Measurements from ENCODE around the gene C20orf202.
A peak's percentile ranks its signal among the peaks of the same experiment; 100 is the strongest.

The C20orf202 gene

DNA sequence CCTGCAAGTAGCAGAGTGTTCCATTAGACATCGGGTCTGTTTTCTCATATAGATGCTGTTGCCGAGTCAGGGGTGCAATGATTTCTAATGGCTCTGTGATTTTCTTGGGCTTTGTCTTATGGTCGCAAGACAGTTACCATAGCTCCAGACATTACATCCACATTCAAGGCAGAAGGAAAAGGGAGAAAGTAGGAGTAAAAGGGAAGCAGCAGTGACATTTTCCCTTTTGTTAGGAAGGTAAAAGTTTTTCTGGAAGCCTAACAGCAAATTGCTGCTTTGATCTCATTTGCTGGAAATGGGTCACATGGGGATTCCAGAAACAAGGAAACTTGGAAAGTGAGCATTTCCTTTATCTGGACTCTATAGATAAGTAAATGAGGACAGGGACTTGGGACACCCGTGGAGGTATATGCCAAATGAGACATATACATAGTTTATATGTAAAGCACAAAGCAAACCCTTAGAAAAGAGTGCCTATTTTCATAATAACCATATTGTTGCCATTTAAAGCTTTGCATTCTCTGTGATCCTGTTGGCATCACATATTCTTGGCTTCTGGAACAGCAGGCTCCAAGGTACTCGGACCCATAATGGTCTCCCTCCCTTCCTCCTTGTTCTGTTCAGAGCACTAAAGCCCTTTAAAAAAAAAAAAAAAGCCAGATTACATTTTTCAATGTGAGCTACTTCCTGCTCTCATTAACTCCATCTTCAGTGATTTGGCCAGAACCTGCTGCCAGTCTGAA lies at the start of gene C20orf202:
C20orf202 (plus strand) TSS at position 693 of the 743 bp plus-strand sequence. CDS start 132 bp downstream, outside the sequence.
- no peak for DNase-seq

GRCh38 chr20:1154226-1154625 lies 49.0 kb upstream of the C20orf202 start:
- no peak for DNase-seq

- DNase-seq, result no peak
Observed at GRCh38 chr20:1154691-1155090, 48.6 kb upstream of the C20orf202 start.

DNA sequence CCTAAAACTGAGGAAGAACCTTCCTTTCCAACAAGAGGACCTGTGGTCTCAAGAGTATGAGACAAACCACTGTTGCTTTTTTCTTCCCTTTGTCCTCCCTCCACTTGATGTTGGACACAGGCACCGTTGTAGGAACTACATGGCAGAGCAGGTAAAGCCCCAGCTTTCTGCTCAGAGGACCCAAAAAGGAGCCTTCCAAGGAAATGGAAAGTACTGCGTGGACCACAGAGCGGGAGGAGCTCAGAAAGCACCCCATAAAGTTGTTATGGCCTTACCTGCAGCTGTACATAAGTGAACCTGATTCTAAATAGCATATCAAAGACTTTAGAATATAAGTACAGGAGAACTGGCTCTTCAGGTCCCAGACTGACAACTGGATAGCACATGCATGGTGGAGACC lies 47.9 kb upstream of the C20orf202 start:
- no peak for DNase-seq

DNA sequence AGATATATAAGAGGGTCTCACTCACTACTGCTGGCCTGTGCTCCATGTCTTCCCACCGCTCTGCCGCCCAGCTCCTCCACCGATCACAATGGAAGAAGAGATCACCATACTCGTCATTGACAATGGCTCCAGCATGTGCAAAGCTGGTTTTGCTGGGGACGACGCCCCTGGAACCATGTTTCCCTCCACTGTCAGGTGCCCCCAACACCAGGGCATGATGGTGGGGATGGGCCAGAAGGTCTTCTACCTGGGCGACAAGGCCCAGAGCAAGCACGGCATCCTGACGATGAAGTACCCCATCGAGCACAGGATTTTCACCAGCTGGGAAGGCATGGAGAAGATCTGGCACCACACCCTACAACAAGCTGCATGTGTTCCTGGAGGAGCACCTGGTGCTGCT lies 42.8 kb upstream of the C20orf202 start:
- DNase-seq, result no peak

GRCh38 chr20:1160991-1161390 lies 42.3 kb upstream of the C20orf202 start:
- no peak for DNase-seq

- DNase-seq, result no peak
Observed at GRCh38 chr20:1163105-1163504, 40.1 kb upstream of the C20orf202 start.

DNA sequence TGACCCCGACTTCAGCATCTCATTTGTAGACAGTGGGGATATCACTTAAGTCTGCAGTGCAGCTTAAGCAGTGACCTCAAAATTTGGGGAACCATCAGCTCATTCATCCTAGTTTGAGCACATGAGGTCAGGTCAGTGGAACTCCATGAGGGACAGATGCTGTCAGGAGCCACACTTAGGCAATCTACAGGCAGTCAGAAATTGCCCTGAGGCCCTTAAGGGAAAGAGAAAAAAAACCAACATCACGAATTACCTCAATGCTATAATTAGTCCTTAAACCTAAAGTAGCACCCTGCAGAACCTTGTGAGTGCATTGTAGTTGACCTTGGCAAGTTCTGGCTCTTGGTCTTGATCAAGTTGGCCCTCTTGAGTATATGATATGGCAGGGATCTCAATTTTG lies 39.6 kb upstream of the C20orf202 start:
- no peak for DNase-seq

DNA sequence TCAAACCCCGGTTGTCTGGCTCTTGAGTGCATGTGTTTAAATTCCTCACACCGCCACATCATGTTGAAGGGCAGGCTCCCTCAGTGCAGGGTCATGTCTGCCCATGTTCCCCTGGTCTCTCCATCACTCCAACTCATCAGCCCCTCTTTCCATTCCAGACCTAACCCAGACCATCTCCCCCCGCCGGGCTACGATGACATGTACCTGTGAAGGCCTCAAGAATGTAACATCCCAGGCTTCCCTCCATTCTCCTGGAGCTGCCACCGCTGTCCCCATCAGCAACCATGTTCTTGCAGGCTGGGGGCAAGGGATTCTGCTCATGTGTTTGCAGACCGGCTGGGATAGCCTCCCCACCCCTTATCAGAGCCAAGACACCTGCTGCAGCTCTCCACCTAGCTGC lies 38.4 kb upstream of the C20orf202 start:
- DNase-seq, result no peak

DNA sequence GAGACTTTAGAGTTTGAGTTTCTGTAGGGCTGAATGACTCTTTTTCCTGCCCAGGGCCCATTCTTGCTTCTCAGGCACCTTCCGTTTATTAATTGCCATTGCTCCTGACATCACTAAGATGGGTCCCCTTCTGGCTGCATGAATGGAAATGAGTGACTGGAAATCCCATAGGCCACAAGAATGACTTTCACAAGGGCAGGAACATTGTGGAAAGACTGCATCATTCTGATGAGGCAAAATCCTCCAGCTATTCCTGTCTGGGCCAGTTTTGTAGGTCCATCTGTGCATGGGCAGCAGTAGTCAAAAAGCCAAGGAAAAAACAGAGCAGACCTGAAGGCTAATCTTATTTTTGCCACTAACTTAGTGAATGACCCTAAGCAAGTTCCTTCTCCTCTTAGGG lies 37.7 kb upstream of the C20orf202 start:
- no peak for DNase-seq

GRCh38 chr20:1165941-1166340 lies 37.3 kb upstream of the C20orf202 start:
- no peak for DNase-seq

DNA sequence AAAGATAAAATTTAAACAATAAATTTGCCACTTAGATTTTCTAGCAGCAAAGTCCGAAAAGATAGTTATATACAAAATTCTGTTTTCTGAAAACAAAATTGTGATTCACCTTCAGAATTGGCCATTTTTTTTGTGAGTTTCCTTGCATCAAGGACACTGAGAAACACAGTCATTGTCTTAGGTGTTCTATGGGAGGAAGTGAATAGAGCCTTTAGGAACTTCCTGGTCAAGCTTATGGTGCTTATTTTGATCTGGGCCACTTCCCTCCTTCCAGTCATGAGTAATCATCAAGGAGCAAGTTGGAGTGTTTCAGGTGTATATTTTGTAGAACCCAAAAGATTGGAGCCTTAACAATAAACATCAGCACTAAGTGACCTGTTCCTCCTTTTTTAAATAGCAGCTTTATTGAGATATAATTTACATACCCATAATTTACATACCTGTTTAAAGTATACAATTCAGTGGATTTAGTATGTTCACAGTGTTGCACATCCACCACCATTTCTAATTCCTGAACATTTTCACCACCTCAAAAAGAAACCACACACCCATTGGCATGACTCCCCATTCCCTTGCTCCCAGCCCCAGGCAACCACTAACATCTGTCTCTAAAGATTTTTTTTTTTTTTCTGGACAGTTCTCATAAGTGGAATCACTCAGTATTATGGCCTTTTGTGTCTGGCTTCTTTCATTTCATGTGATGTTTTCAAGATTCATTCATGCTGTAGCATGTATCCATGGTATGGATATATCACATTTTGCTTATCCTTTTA lies 36.1 kb upstream of the C20orf202 start:
- DNase-seq, result no peak

DNA sequence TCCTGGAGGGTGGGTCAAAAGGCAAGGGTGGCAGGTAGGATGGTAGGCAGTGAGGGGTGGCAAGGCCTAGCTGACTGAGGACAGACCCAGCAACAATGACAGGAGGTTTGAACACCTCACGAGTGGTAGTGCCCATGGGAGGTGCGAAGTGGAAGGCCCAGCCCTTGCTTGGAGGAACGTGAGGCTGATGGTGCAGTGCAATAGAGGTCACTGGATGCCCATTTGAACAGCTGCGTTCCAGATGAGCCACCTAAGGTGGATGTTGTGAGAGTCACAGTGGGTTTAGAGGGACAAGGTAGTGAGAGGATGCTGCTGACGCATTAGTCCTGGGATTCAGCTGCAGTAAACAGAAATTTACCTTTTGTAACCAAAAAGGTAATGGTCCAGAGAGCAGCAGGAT lies 34.0 kb upstream of the C20orf202 start:
- DNase-seq, result no peak

GRCh38 chr20:1171461-1172093 lies 31.7 kb upstream of the C20orf202 start:
- DNase-seq, result no peak

- peak; percentile 34 for DNase-seq
Observed at GRCh38 chr20:1173698-1174097, 29.6 kb upstream of the C20orf202 start.

DNA sequence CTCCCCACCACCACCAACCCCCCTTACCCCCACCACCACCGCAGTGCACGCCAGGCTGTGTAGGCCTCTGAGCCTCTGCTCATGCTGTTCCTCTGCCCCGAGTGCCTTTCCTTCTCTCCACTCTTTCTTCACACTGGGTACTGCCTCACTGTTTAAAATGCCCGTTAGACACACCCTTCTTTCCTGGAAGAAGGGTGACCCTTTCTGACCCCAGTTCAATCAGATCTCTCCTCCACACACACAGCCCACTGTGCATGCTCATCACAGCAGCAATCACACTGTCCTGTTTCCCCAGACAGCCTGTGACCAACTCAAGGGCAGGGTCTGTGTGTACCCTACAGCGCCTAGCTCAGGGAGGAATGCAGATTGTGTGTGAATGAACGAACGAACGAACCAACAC lies 28.5 kb upstream of the C20orf202 start:
- DNase-seq, result no peak

DNA sequence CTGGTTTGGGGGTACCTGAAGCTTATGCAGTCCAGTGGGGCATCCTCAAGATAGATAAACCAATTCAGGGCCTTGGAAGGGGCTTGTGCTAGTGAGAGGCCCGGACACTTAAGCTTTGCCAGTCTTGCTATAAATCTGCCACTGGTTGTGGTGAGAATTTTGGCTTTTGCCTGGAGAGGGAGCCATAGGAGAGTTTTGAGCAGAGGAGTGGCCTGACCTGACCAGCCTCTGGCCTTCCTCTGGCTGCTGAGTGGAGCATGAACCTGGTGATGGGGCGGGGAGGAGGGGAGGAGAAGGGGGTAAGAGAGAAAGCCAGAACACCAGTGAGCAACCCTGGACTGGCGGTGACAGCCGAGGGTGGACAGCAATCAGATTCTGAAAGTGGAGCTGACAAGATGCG lies 25.6 kb upstream of the C20orf202 start:
- peak; percentile 29 for DNase-seq

DNA sequence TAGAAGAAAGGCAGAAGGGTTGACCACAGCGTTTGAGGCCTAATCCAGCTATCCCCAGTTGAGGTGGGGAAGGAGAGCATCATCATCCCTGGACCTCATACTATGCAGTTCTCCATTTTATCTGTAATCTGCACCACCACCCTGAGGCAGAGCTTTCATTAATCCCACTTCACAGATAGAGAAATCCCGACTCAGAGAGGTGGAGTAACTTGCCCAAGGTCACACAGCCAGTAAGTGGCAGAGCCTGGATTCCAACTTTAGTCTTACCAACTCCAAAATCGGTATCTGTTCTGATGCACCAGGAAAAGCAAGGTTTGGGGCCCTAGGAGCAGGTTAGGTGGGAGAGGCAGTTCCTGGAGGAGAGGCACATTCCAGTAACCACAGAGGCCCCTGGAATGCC lies 25.2 kb upstream of the C20orf202 start:
- DNase-seq, result no peak

DNA sequence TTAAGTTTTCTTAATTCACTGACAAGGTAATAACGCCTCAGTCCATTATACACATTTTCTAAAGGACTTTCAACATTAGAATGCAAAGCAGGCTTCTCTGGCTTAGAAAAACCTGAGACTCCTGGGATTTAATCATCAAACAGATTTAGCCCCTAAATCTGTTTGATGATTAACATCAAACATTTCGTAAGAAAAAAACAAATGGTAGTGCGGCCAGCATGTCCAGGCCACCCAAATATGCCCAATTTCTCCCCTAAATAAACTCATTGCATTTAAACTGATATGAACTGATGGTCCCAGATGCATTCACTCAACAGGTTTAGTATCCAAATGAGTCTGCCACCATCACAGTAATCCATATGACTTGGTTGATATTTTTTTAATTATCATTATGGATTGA lies 24.6 kb upstream of the C20orf202 start:
- no peak for DNase-seq

DNA sequence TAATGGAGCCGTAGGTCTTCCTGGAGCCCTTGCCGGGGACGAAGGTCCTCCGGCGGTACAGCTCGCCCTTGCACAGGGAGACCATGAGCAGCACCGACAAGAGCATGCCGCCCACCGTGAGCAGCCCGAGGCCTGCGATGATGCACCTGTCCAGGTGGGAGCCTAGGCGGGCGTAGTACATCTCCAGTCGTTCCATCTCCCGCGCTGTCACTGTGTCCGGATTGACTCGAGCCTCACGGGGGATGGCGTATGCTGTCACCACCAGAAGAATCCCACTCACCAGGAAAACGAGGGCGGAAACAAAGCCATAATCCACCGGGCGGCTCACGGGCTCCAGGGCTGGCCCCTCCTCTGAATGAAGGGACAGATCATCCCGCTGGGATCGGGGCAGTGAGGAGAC lies 22.3 kb upstream of the C20orf202 start:
- no peak for DNase-seq

DNA sequence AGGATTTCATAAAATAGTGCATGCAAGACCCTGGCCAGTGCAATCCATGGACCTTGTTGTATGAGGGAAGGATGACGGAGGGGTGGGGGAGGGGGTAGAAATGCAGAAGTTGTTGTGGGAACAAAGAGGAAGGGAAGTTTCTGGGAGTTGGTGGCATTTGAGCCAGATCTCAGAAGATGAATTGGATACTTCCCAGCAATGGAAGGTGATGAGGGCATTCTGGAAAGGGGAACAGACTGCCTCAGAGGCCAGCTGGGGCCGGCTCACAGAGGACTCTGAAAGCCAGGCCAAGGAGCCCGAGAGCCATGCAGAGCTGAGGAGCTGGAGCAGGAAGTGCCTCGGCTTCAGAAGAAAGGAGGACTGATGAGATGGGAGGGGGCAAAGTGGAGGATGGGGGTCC lies 21.1 kb upstream of the C20orf202 start:
- DNase-seq, result no peak

DNA sequence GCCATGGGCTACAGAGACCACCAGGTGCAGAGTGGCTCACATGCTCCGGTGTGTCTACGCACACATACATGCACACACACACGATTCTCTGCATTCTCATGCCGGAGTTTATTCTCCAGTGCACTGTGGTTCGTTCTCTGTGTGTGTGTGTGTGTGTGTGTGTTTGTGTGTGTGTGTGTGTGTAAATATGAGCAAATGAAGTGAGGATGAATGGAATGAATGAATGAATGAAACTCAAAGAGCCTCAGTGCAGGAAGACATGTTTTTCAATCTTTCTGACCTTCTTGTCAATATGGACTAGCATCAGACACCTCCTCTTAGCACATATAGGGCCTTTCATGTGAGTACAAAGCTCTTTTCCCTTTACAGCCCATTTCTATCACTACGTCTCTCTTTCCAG lies 20.1 kb upstream of the C20orf202 start:
- DNase-seq, result no peak

- DNase-seq, result no peak
Observed at GRCh38 chr20:1184260-1184637, 19.0 kb upstream of the C20orf202 start.

Measured in NCI-H82 (cell line).